MM.1S (cell line): ENCODE results near the gene SOCS4.
"Not testable (repeated sequence)": the region's sequence is repeated elsewhere in the genome, so short reads cannot be mapped to it uniquely, and the experiment has no call there.

Experiments
- DNase-seq: peaks from one replicate; pipeline ENCODE4 v3.0.0-alpha.2; 2015
- H2AFZ ChIP-seq: fragments of 300-600 bp; sonication (generic); 2 replicates; pipeline ENCODE4 v1.6.0; 2016; ENCODE audit warnings: antibody characterized with exemption, low read length
- H3F3A ChIP-seq: fragments of 300-600 bp; sonication (generic); 2 replicates; pipeline ENCODE4 v1.6.1; 2016; ENCODE audit warnings: mild to moderate bottlenecking, antibody characterized with exemption, low read length, moderate library complexity, mixed read lengths; ENCODE audit not compliant: insufficient read depth
- H3K27ac ChIP-seq: fragments of 300-600 bp; sonication (generic); 2 replicates; pipeline ENCODE4 v1.5.1; 2016; ENCODE audit warnings: mild to moderate bottlenecking, low read length
- H3K27me3 ChIP-seq: fragments of 300-600 bp; sonication (generic); replicated peaks from 2 replicates; pipeline ENCODE4 v1.6.0; 2016; ENCODE audit warnings: low read length; ENCODE audit not compliant: insufficient read depth
- H3K36me3 ChIP-seq: fragments of 300-600 bp; sonication (generic); replicated peaks from 2 replicates; pipeline ENCODE4 v1.6.1; 2016; ENCODE audit warnings: mild to moderate bottlenecking, low read length, mixed read lengths; ENCODE audit not compliant: insufficient read depth
- H3K4me1 ChIP-seq: fragments of 300-600 bp; sonication (generic); 2 replicates; pipeline ENCODE4 v1.6.1; 2016; ENCODE audit warnings: low read length, mixed read lengths
- H3K4me2 ChIP-seq: fragments of 300-600 bp; sonication (generic); 2 replicates; pipeline ENCODE4 v1.6.0; 2016; ENCODE audit warnings: low read depth, low read length
- H3K4me3 ChIP-seq: fragments of 300-600 bp; sonication (generic); 2 replicates; pipeline ENCODE4 v1.5.1; 2016; ENCODE audit warnings: low read length, mixed read lengths
- H3K79me2 ChIP-seq: fragments of 300-600 bp; sonication (generic); 2 replicates; pipeline ENCODE4 v1.6.1; 2016; ENCODE audit warnings: mixed run types, low read length, mixed read lengths
- H3K9ac ChIP-seq: fragments of 300-600 bp; sonication (generic); 2 replicates; pipeline ENCODE4 v1.6.1; 2016; ENCODE audit warnings: low read length, mixed read lengths
- H3K9me2 ChIP-seq: fragments of 300-600 bp; sonication (generic); replicated peaks from 2 replicates; pipeline ENCODE4 v1.6.1; 2016; ENCODE audit warnings: mild to moderate bottlenecking, low read length, mixed read lengths; ENCODE audit not compliant: insufficient read depth
- H3K9me3 ChIP-seq: fragments of 300-600 bp; sonication (generic); replicated peaks from 2 replicates; pipeline ENCODE4 v1.6.1; 2016; ENCODE audit warnings: mild to moderate bottlenecking, low read length, mixed read lengths; ENCODE audit not compliant: insufficient read depth
- H4K20me1 ChIP-seq: fragments of 300-600 bp; sonication (generic); 2 replicates; pipeline ENCODE4 v1.6.1; 2016; ENCODE audit warnings: mild to moderate bottlenecking, low read length, moderate library complexity, mixed read lengths; ENCODE audit not compliant: insufficient read depth
- CTCF ChIP-seq: fragments of 300-600 bp; sonication (generic); IDR thresholded peaks from 2 replicates; pipeline ENCODE4 v1.5.1; 2016; ENCODE audit warnings: antibody characterized with exemption, low read length, mixed read lengths
- EZH2 ChIP-seq: fragments of 300-600 bp; sonication (generic); optimal IDR thresholded peaks from 2 replicates; pipeline ENCODE3; 2017; ENCODE audit warnings: low read depth, mild to moderate bottlenecking, antibody characterized with exemption, low read length, mixed read lengths
- EZH2phosphoT487 ChIP-seq: fragments of 300-600 bp; sonication (generic); IDR thresholded peaks from 2 replicates; pipeline ENCODE4 v1.6.1; 2018; ENCODE audit warnings: antibody characterized with exemption, low read length

SOCS4 gene

GRCh38 chr14:55015006-55015405 lies 12.0 kb upstream of the SOCS4 start:
- Histone ChIP-seq H3F3A (no peaks in the 10 kb centered on the region), H3K36me3 (no peaks in the 10 kb centered on the region), H3K79me2 (no peaks in the 10 kb centered on the region), H3K27me3 (no peaks in the 10 kb centered on the region), H3K4me1 (no peaks in the 10 kb centered on the region), H3K27ac (no peak overlapping the region), H3K9ac (no peak overlapping the region), H3K9me3 (no peaks in the 10 kb centered on the region), H4K20me1 (no peaks in the 10 kb centered on the region), H3K4me2 (no peak overlapping the region), H3K9me2 (no peaks in the 10 kb centered on the region), H2AFZ (no peak overlapping the region), H3K4me3 (no peak overlapping the region)
- DNase-seq: no peak
- TF ChIP-seq CTCF (no peak), EZH2phosphoT487 (no peak), EZH2 (no peak)

DNA sequence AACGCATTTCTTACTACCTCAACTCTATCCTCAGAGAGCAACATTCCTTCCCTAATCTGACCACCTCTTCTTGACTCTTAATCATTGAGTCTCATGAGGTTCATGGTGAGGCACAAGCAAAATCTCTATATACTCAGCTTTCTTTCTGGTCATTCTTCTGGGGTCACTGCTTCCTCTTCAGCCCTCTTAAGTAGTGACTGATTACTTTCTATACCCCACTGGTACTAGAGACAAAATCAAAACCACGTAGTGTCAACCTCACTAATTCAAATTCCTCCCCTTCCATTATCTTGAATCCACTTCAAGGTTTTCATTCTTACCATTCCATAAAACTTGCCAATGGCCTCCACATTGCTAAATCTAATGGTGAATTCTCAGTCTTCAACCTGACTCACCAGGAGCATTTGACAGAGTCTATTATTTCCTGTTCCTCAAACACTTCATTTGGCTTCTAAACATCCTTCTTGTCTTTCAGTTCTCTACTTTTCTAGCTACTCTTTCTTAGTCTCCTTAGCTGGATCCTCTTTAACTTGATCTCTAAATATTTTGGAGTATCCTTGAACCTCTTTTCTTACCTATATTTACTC lies 7.0 kb upstream of the SOCS4 start:
- Histone ChIP-seq H3K36me3 (no peaks in the 10 kb centered on the region), H3K27ac (no peak overlapping the region), H3K9ac (no peak overlapping the region), H3K4me2 (no peak overlapping the region), H3K9me3 (no peaks in the 10 kb centered on the region), H4K20me1 (no peaks in the 10 kb centered on the region), H2AFZ (no peak overlapping the region), H3K9me2 (no peaks in the 10 kb centered on the region), H3K27me3 (no peaks in the 10 kb centered on the region), H3K4me3 (no peak overlapping the region), H3K79me2 (no peaks in the 10 kb centered on the region), H3K4me1 (no peaks in the 10 kb centered on the region), H3F3A (no peaks in the 10 kb centered on the region)
- DNase-seq: no peak
- no peak for TF ChIP-seq EZH2phosphoT487
- TF ChIP-seq CTCF: no peak
- TF ChIP-seq EZH2: no peak

DNA sequence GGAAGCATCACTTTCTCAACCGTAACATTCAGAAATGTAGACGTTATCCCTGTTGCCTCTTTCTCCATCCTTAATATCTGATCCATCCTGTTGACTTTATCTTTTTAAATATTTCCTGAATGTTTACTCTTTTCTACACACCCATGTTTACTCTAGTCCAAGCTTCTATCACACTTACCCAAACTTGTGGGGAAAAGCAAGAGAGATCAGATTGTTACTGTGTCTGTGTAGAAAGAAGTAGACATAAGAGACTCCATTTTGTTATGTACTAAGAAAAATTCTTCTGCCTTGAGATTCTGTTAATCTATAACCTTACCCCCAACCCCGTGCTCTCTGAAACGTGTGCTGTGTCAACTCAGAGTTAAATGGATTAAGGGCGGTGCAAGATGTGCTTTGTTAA lies 2.7 kb upstream of the SOCS4 start:
- not testable (repeated sequence) for H3K9me2 ChIP-seq, H3K9me3 ChIP-seq, H3F3A ChIP-seq, H3K36me3 ChIP-seq, H3K4me2 ChIP-seq, H3K9ac ChIP-seq, H3K27me3 ChIP-seq, H3K4me3 ChIP-seq, DNase-seq, H3K4me1 ChIP-seq, H2AFZ ChIP-seq, H4K20me1 ChIP-seq, H3K27ac ChIP-seq
- H3K79me2 ChIP-seq: peaks cover 38% of the 10 kb centered on the region

GRCh38 chr14:55025948-55026347 lies 1.1 kb upstream of the SOCS4 start:
- 0 out of 2 replicates have a peak overlapping the region, but pooled peaks have one; percentile 85 for H2AFZ ChIP-seq

More at GRCh38 chr14:55025948-55026347, 1.1 kb upstream of the SOCS4 start:
- Histone ChIP-seq H3K36me3 (no peaks in the 10 kb centered on the region), H4K20me1 (no peaks in the 10 kb centered on the region), H3K79me2 (peaks cover 53% of the 10 kb centered on the region), H3K4me1 (peaks cover 7% of the 10 kb centered on the region; the same call in 1 of the 2 replicates), H3K9me3 (no peaks in the 10 kb centered on the region), H3K4me3 (peak overlapping the region; percentile 90), H3F3A (no peaks in the 10 kb centered on the region), H3K27me3 (no peaks in the 10 kb centered on the region), H3K9me2 (no peaks in the 10 kb centered on the region), H3K27ac (no peak overlapping the region), H3K4me2 (peak overlapping the region; percentile 74; the same call in 1 of the 2 replicates), H3K9ac (peak overlapping the region; percentile 81; the same call in 1 of the 2 replicates)
- DNase-seq: no peak
- no peak for TF ChIP-seq EZH2
- TF ChIP-seq EZH2phosphoT487: no peak
- TF ChIP-seq CTCF: no peak
